ENCODE data around the gene HDDC2. TPM values are rescaled to one million over a fixed set of nuclear protein-coding genes. Genes with fewer than 3 reads are reported as not detected.

HDDC2 gene
- total and polyA plus RNA-seq, 9 of the 15 experiments (the other 6 are each of a cell fraction or from before 2014, with no cell fraction given): 194 to 632 (median 294) TPM

DNA sequence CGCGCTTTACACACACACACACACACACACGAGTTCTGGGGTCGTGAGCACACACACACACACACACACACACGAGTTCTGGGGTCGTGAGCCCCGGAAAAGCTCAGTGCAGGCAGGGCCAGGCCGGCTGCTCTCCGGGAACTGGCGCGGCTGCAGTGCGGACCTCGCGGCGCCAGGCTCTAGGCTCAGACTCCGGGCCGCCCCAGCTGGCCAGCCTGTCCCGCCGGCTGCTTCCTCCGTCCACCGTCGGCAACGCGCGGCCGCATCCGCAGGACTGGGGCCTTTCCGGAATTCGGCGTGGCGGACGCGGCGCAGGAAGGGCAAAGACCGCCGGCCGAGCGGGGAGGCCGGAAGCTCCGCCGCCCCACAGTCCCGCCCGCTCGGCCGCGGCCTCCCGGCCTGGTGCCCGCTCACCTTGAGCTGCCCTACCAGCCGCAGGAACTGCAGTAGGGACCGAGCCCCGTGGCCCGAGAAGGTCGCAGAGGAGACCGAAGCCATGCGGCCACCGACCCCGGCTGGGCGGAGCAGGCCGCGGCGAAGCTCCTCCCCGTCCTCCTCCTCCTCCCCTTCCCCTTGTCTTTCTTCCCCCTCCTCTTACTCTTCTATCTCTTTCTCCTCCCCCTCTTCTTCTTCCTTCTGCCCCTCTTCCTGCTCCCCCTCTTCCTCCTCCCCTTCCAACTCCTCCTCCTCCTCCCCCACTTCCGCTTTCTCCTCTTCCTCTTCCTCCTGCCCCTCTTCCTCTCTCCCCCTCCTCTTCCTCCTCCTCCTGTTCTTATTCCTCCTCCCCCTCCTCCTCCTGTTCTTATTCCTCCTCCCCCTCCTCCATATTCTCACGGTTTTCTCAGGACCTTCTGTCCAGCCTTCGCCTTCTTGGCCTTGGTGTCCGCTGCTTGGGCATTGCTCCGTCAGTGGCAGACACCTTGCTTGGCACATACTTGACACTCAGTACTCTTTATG is at the start of gene HDDC2 (continued):
- TF ChIP-seq ARID1B (IDR thresholded peaks at IDR 0.05) (peak; percentile 67), BRD9 (IDR thresholded peaks at IDR 0.05; ENCODE audit: low read depth, partially characterized antibody) (peak; percentile 95), CREBBP (IDR thresholded peaks at IDR 0.05; ENCODE audit: low read depth, low read length) (no peak), PRMT5 (CRISPR knock-in tag; IDR thresholded peaks at IDR 0.05) (no peak), MYNN (IDR thresholded peaks at IDR 0.05) (no peak), MYNN (CRISPR knock-in tag; IDR thresholded peaks at IDR 0.05) (no peak), ZNF589 (CRISPR knock-in tag; IDR thresholded peaks at IDR 0.05; ENCODE audit: low read depth) (0 out of 2 replicates have a peak, but pooled peaks have one; percentile 65), ZNF134 (CRISPR knock-in tag; conservative IDR thresholded peaks at IDR 0.05) (no peak), YBX1 (IDR thresholded peaks at IDR 0.05) (0 out of 2 replicates have a peak, but pooled peaks have one; percentile 59), ZNF316 (IDR thresholded peaks at IDR 0.05) (no peak), ZFP36 (IDR thresholded peaks at IDR 0.05; ENCODE audit: low read depth, low read length, partially characterized antibody) (no peak), POLR2A (conservative IDR thresholded peaks at IDR 0.05) (peak; percentile 93), ARID2 (IDR thresholded peaks at IDR 0.05) (peak; percentile 74; the same call in 1 of the 2 replicates), E2F3 (CRISPR knock-in tag; IDR thresholded peaks at IDR 0.05) (no peak; the same call in 1 of the 2 replicates), NCOA6 (IDR thresholded peaks at IDR 0.05) (no peak), RBM15 (IDR thresholded peaks at IDR 0.05; ENCODE audit: insufficient read depth, low read length) (no peak), ETV6 (IDR thresholded peaks at IDR 0.05; ENCODE audit: borderline replicate concordance in 1 of 2, low read depth in 2 of 2, low read length in 1 of 2) (peak; percentile 99 to 100), ETV6 (CRISPR knock-in tag; IDR thresholded peaks at IDR 0.05; ENCODE audit: borderline replicate concordance) (no peak), NCOA4 (IDR thresholded peaks at IDR 0.05; ENCODE audit: partially characterized antibody) (peak; percentile 60), SIN3B (IDR thresholded peaks at IDR 0.05; ENCODE audit: low read depth) (0 out of 2 replicates have a peak, but pooled peaks have one; percentile 8), SMARCA4 (IDR thresholded peaks at IDR 0.05) (peak; percentile 73), GABPA (tag; conservative IDR thresholded peaks at IDR 0.05; ENCODE audit: low read depth) (peak; percentile 86), MCM5 (IDR thresholded peaks at IDR 0.05; ENCODE audit: low read depth) (no peak)
- TF ChIP-seq, protein P1, sequence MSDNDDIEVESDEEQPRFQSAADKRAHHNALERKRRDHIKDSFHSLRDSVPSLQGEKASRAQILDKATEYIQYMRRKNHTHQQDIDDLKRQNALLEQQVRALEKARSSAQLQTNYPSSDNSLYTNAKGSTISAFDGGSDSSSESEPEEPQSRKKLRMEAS (CRISPR knock-in tag; IDR thresholded peaks at IDR 0.05): peak; percentile 86
- TF ChIP-seq, protein P2, sequence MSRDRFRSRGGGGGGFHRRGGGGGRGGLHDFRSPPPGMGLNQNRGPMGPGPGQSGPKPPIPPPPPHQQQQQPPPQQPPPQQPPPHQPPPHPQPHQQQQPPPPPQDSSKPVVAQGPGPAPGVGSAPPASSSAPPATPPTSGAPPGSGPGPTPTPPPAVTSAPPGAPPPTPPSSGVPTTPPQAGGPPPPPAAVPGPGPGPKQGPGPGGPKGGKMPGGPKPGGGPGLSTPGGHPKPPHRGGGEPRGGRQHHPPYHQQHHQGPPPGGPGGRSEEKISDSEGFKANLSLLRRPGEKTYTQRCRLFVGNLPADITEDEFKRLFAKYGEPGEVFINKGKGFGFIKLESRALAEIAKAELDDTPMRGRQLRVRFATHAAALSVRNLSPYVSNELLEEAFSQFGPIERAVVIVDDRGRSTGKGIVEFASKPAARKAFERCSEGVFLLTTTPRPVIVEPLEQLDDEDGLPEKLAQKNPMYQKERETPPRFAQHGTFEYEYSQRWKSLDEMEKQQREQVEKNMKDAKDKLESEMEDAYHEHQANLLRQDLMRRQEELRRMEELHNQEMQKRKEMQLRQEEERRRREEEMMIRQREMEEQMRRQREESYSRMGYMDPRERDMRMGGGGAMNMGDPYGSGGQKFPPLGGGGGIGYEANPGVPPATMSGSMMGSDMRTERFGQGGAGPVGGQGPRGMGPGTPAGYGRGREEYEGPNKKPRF (IDR thresholded peaks at IDR 0.05; ENCODE audit: low read depth, low read length): no peak
- TF ChIP-seq, protein P3, sequence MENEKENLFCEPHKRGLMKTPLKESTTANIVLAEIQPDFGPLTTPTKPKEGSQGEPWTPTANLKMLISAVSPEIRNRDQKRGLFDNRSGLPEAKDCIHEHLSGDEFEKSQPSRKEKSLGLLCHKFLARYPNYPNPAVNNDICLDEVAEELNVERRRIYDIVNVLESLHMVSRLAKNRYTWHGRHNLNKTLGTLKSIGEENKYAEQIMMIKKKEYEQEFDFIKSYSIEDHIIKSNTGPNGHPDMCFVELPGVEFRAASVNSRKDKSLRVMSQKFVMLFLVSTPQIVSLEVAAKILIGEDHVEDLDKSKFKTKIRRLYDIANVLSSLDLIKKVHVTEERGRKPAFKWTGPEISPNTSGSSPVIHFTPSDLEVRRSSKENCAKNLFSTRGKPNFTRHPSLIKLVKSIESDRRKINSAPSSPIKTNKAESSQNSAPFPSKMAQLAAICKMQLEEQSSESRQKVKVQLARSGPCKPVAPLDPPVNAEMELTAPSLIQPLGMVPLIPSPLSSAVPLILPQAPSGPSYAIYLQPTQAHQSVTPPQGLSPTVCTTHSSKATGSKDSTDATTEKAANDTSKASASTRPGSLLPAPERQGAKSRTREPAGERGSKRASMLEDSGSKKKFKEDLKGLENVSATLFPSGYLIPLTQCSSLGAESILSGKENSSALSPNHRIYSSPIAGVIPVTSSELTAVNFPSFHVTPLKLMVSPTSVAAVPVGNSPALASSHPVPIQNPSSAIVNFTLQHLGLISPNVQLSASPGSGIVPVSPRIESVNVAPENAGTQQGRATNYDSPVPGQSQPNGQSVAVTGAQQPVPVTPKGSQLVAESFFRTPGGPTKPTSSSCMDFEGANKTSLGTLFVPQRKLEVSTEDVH (IDR thresholded peaks at IDR 0.05; ENCODE audit: low read depth, partially characterized antibody): peak; percentile 77
